Measurements from ENCODE around the gene PRRG1. TPM values are rescaled to one million over a fixed set of nuclear protein-coding genes. Genes with fewer than 3 reads are reported as not detected.
"Not testable (repeated sequence)": the region's sequence is repeated elsewhere in the genome, so short reads cannot be mapped to it uniquely, and the experiment has no call there.

Gene PRRG1
- total RNA-seq (1.3 TPM), polyA plus RNA-seq (2.1 TPM)
- long read RNA-seq, donor 1: 0 reads
- long read RNA-seq, donor 2, full-length matches to known transcripts: 1 of 1 reads
- long read RNA-seq, donor 2, partial matches to known transcripts: 0 of 1 reads
- long read RNA-seq, donor 2, other reads (novel, unspliced or antisense): 0 of 1 reads
- long read RNA-seq, donor 3: 0 reads
- long read RNA-seq, donor 4, full-length matches to known transcripts: 1 of 1 reads
- long read RNA-seq, donor 4, partial matches to known transcripts: 0 of 1 reads
- long read RNA-seq, donor 4, other reads (novel, unspliced or antisense): 0 of 1 reads
- long read RNA-seq, donor 5, partial matches to known transcripts: 0 of 1 reads
- long read RNA-seq, donor 5, other reads (novel, unspliced or antisense): 0 of 1 reads
- long read RNA-seq, donor 6, partial matches to known transcripts: 0 of 1 reads
- long read RNA-seq, donor 6, other reads (novel, unspliced or antisense): 0 of 1 reads
- long read RNA-seq, donor 7, full-length matches to known transcripts: 2 of 2 reads
- long read RNA-seq, donor 7, partial matches to known transcripts: 0 of 2 reads
- long read RNA-seq, donor 7, other reads (novel, unspliced or antisense): 0 of 2 reads
- long read RNA-seq, donor 8, full-length matches to known transcripts: 3 of 3 reads
- long read RNA-seq, donor 8, partial matches to known transcripts: 0 of 3 reads
- long read RNA-seq, donor 8, other reads (novel, unspliced or antisense): 0 of 3 reads
- long read RNA-seq, donor 9: 0 reads
- long read RNA-seq, donor 10, full-length matches to known transcripts: 1 of 1 reads
- long read RNA-seq, donor 10, partial matches to known transcripts: 0 of 1 reads
- long read RNA-seq, donor 10, other reads (novel, unspliced or antisense): 0 of 1 reads

DNA sequence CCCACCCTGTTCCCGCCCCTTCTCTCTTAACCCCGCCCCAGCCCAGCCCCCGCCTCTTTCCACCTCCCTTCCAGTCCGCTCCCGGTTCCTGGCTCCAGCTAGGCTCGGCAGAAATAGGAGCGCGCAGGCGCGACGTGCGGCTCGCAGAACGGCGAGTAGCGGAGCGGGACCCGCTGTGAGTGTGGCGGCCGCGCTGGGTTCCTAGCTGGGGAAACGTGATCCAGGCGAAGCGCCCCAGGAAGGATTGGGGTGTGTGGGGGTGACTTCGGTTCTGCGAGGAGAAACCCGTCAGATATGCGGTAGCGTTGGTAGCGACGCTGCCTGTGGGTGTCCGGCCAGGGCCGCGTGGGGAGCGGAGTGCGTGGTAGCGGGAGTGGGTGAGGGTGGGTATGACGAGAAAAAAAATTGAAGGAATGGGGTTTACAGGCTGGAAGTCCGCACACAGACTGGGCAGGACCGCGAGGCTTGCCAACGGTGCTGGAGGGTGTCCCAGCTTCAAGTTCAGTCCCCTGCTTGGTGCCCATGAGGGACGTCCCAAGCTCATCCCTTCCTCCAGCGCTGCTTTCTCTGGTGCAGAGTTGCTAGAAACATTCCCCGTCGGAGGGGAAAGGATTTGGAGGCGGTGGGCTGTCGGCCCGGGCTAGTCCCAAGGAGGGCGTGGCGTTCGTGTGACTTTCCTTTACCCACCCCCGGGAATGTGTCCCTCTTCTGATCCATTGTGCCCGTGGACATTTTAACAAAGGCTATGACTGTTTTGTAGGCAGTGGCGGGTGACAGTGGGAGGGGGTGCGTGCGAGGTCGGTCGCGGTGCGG lies at the start of gene PRRG1:
Gene PRRG1 (plus strand): TSS at position 144 of the 813 bp plus-strand sequence. CDS start 56,886 bp downstream, outside the sequence.
- WGBS: 2% methylated on average over 61 of the region's 61 CpGs
- no peaks in the 10 kb centered on the region for H3K4me1 ChIP-seq (ENCODE audit: control insufficient read depth in 2 of 2, insufficient read depth in 2 of 2, low read length in 2 of 2)
- H3K36me3 ChIP-seq (ENCODE audit: control insufficient read depth in 2 of 2, insufficient read depth in 2 of 2, low read length in 1 of 2): no peaks in the 10 kb centered on the region
- H3K4me3 ChIP-seq (ENCODE audit: low read length in 2 of 2): peak within 1 kb of the TSS; percentile 25 to 32
- peaks cover 0 to 26% of the 10 kb centered on the region in 2 donors for H3K27me3 ChIP-seq (ENCODE audit: control insufficient read depth in 2 of 2, insufficient read depth in 1 of 2, low read length in 1 of 2)
- peak within 1 kb of the TSS in 1 of 2 donors; percentile 18 for H3K27ac ChIP-seq (ENCODE audit: low read depth in 1 of 2, low read length in 1 of 2)
- peaks cover 0 to 1% of the 10 kb centered on the region in 2 donors for H3K9me3 ChIP-seq (ENCODE audit: control insufficient read depth in 2 of 2, insufficient read depth in 1 of 2, low read length in 1 of 2)
- peak in 2 of 9 donors; percentile 1 to 11 for DNase-seq (ENCODE audit: low read depth in 6 of 9, low spot score in 9 of 9)

DNA sequence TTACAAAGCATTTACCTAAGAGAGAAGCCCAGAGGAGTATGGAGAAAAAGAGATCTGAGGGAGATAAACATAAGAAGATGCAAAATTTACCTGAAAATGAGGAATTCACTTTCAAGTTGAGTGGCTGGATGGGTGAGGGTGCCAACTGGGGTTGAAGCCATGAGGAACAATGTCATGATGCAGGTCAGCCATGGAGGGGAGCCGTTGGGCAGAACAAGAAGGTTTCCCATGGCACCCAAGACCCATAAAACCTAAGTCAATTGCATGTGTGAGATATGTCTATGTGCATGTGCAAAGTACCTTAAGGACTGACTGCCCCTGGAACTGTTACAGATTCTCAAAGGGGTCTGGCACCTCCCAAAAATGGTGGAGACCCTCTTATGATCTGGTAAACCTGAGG lies 46.6 kb upstream of the PRRG1 start:
- 56% methylated on average over 1 of the region's 1 CpG for WGBS
- Histone ChIP-seq H3K9me3 (ENCODE audit: control insufficient read depth in 2 of 2, insufficient read depth in 1 of 2, low read length in 1 of 2) (no peaks in the 10 kb centered on the region), H3K4me1 (ENCODE audit: control insufficient read depth in 2 of 2, insufficient read depth in 2 of 2, low read length in 2 of 2) (no peaks in the 10 kb centered on the region), H3K4me3 (ENCODE audit: low read length in 2 of 2) (no peak overlapping the region), H3K27me3 (ENCODE audit: control insufficient read depth in 2 of 2, insufficient read depth in 1 of 2, low read length in 1 of 2) (no peaks in the 10 kb centered on the region), H3K27ac (ENCODE audit: low read depth in 1 of 2, low read length in 1 of 2) (no peak overlapping the region), H3K36me3 (ENCODE audit: control insufficient read depth in 2 of 2, insufficient read depth in 2 of 2, low read length in 1 of 2) (no peaks in the 10 kb centered on the region)
- no peak for DNase-seq (ENCODE audit: low read depth in 6 of 9, low spot score in 9 of 9)

- DNase-seq (ENCODE audit: low read depth in 6 of 9, low spot score in 9 of 9); H3K27ac ChIP-seq (ENCODE audit: low read depth in 1 of 2, low read length in 1 of 2); H3K9me3 ChIP-seq (ENCODE audit: control insufficient read depth in 2 of 2, insufficient read depth in 1 of 2, low read length in 1 of 2); H3K4me3 ChIP-seq (ENCODE audit: low read length in 2 of 2); H3K4me1 ChIP-seq (ENCODE audit: control insufficient read depth in 2 of 2, insufficient read depth in 2 of 2, low read length in 2 of 2); H3K27me3 ChIP-seq (ENCODE audit: control insufficient read depth in 2 of 2, insufficient read depth in 1 of 2, low read length in 1 of 2); H3K36me3 ChIP-seq (ENCODE audit: control insufficient read depth in 2 of 2, insufficient read depth in 2 of 2, low read length in 1 of 2): not testable (repeated sequence)
- WGBS: 97% methylated on average over 2 of the region's 2 CpGs
Observed at GRCh38 chrX:37305238-37305637, 43.9 kb upstream of the PRRG1 start.

DNA sequence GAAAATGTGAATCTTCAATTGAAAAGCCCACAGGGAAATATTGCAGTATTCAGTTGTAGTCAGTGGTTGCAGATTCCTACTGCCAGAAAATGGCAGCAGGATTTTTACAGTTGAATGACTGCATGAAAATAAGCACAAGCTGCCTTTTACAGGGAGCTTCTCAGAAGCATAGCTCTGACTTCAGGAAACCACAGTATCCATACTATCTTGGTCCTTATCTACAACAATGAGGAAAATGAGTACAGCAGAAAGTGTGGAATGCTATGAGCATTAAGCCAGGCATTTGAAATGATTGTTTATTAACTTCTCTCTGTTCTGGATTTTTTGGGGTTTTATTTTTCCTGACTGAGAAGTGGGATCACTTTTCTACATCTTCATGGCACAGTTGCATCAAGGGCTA lies 34.6 kb upstream of the PRRG1 start:
- no peaks in the 10 kb centered on the region for H3K9me3 ChIP-seq (ENCODE audit: control insufficient read depth in 2 of 2, insufficient read depth in 1 of 2, low read length in 1 of 2)
- H3K27me3 ChIP-seq (ENCODE audit: control insufficient read depth in 2 of 2, insufficient read depth in 1 of 2, low read length in 1 of 2): no peaks in the 10 kb centered on the region
- DNase-seq (ENCODE audit: low read depth in 6 of 9, low spot score in 9 of 9): no peak
- H3K4me1 ChIP-seq (ENCODE audit: control insufficient read depth in 2 of 2, insufficient read depth in 2 of 2, low read length in 2 of 2): no peaks in the 10 kb centered on the region
- no peak overlapping the region for H3K27ac ChIP-seq (ENCODE audit: low read depth in 1 of 2, low read length in 1 of 2)
- H3K4me3 ChIP-seq (ENCODE audit: low read length in 2 of 2): no peak overlapping the region
- no peaks in the 10 kb centered on the region for H3K36me3 ChIP-seq (ENCODE audit: control insufficient read depth in 2 of 2, insufficient read depth in 2 of 2, low read length in 1 of 2)

GRCh38 chrX:37315511-37316248 lies 33.5 kb upstream of the PRRG1 start:
- WGBS: 89% methylated on average over 4 of the region's 4 CpGs
- no peaks in the 10 kb centered on the region for H3K4me1 ChIP-seq (ENCODE audit: control insufficient read depth in 2 of 2, insufficient read depth in 2 of 2, low read length in 2 of 2)
- no peak for DNase-seq (ENCODE audit: low read depth in 6 of 9, low spot score in 9 of 9)
- no peaks in the 10 kb centered on the region for H3K27me3 ChIP-seq (ENCODE audit: control insufficient read depth in 2 of 2, insufficient read depth in 1 of 2, low read length in 1 of 2)
- no peaks in the 10 kb centered on the region for H3K9me3 ChIP-seq (ENCODE audit: control insufficient read depth in 2 of 2, insufficient read depth in 1 of 2, low read length in 1 of 2)
- no peaks in the 10 kb centered on the region for H3K36me3 ChIP-seq (ENCODE audit: control insufficient read depth in 2 of 2, insufficient read depth in 2 of 2, low read length in 1 of 2)
- no peak overlapping the region for H3K4me3 ChIP-seq (ENCODE audit: low read length in 2 of 2)
- no peak overlapping the region for H3K27ac ChIP-seq (ENCODE audit: low read depth in 1 of 2, low read length in 1 of 2)

GRCh38 chrX:37320541-37321203 lies 28.5 kb upstream of the PRRG1 start:
- WGBS: 49% methylated on average over 5 of the region's 5 CpGs
- no peak for DNase-seq (ENCODE audit: low read depth in 6 of 9, low spot score in 9 of 9)

DNA sequence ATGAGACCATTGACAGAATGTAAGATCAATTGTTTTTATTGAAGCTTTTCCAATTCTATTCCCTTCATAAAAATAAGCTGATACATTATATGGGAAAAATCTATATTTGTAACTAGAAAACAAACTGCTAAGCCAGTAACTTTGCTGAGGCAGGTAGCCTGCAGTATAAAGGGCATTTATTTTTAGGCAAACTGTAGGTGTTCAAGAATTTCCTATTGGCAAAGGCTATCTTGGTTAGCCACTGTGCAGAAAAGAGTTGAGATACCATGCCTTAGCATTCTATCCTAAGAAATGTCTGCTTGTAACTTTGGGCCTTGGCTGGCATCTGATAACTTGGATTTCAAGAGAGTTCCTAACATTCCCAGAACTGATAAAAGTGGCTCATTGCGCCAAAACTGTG lies 18.5 kb upstream of the PRRG1 start:
- H3K27ac ChIP-seq (ENCODE audit: low read depth in 1 of 2, low read length in 1 of 2): no peak overlapping the region
- H3K27me3 ChIP-seq (ENCODE audit: control insufficient read depth in 2 of 2, insufficient read depth in 1 of 2, low read length in 1 of 2): no peaks in the 10 kb centered on the region
- WGBS: 97% methylated on average over 1 of the region's 1 CpG
- no peak for DNase-seq (ENCODE audit: low read depth in 6 of 9, low spot score in 9 of 9)
- H3K36me3 ChIP-seq (ENCODE audit: control insufficient read depth in 2 of 2, insufficient read depth in 2 of 2, low read length in 1 of 2): no peaks in the 10 kb centered on the region
- no peaks in the 10 kb centered on the region for H3K9me3 ChIP-seq (ENCODE audit: control insufficient read depth in 2 of 2, insufficient read depth in 1 of 2, low read length in 1 of 2)
- no peaks in the 10 kb centered on the region for H3K4me1 ChIP-seq (ENCODE audit: control insufficient read depth in 2 of 2, insufficient read depth in 2 of 2, low read length in 2 of 2)
- H3K4me3 ChIP-seq (ENCODE audit: low read length in 2 of 2): no peak overlapping the region

More at GRCh38 chrX:37320541-37321203, 28.5 kb upstream of the PRRG1 start:
- Histone ChIP-seq H3K4me1 (ENCODE audit: control insufficient read depth in 2 of 2, insufficient read depth in 2 of 2, low read length in 2 of 2) (no peaks in the 10 kb centered on the region), H3K4me3 (ENCODE audit: low read length in 2 of 2) (no peak overlapping the region), H3K36me3 (ENCODE audit: control insufficient read depth in 2 of 2, insufficient read depth in 2 of 2, low read length in 1 of 2) (no peaks in the 10 kb centered on the region), H3K27ac (ENCODE audit: low read depth in 1 of 2, low read length in 1 of 2) (no peak overlapping the region), H3K9me3 (ENCODE audit: control insufficient read depth in 2 of 2, insufficient read depth in 1 of 2, low read length in 1 of 2) (no peaks in the 10 kb centered on the region), H3K27me3 (ENCODE audit: control insufficient read depth in 2 of 2, insufficient read depth in 1 of 2, low read length in 1 of 2) (no peaks in the 10 kb centered on the region)

- 68% methylated on average over 4 of the region's 4 CpGs for WGBS
- no peak for DNase-seq (ENCODE audit: low read depth in 6 of 9, low spot score in 9 of 9)
- H3K27me3 ChIP-seq (ENCODE audit: control insufficient read depth in 2 of 2, insufficient read depth in 1 of 2, low read length in 1 of 2): no peaks in the 10 kb centered on the region
- H3K4me1 ChIP-seq (ENCODE audit: control insufficient read depth in 2 of 2, insufficient read depth in 2 of 2, low read length in 2 of 2): no peaks in the 10 kb centered on the region
- no peak overlapping the region for H3K27ac ChIP-seq (ENCODE audit: low read depth in 1 of 2, low read length in 1 of 2)
- no peaks in the 10 kb centered on the region for H3K36me3 ChIP-seq (ENCODE audit: control insufficient read depth in 2 of 2, insufficient read depth in 2 of 2, low read length in 1 of 2)
- H3K4me3 ChIP-seq (ENCODE audit: low read length in 2 of 2): no peak overlapping the region
- H3K9me3 ChIP-seq (ENCODE audit: control insufficient read depth in 2 of 2, insufficient read depth in 1 of 2, low read length in 1 of 2): no peaks in the 10 kb centered on the region
Observed at GRCh38 chrX:37331546-37331945, 17.6 kb upstream of the PRRG1 start.
